GM18951 (cell line): ENCODE results near the gene GPR101.

Experiments
- POLR2A ChIP-seq: IDR thresholded peaks from 4 replicates; pipeline ENCODE4 v1.6.1; 2011; ENCODE audit warnings: mild to moderate bottlenecking; ENCODE audit not compliant: insufficient read length, insufficient read depth; ENCODE audit errors: extremely low read depth
- in situ Hi-C: fragments of 300-500 bp; cut with MboI; formaldehyde crosslinking; loops from one replicate; pipeline ENCODE4 v1.12.0; 2022; ENCODE audit warnings: low sequenced_read_pairs, mixed read lengths, inconsistent platforms; ENCODE audit not compliant: unreplicated experiment

GPR101 gene

GRCh38 chrX:137033774-137034507 lies at the start of gene GPR101:
Gene GPR101, minus strand, starts transcription at chrX:137033995. Its CDS starts 2,321 bp downstream, at chrX:137031674.
- in situ Hi-C loops: no loop called here
- no peak for TF ChIP-seq POLR2A

GRCh38 chrX:137081239-137081638 lies 47.4 kb upstream of the GPR101 start:
- no peak for TF ChIP-seq POLR2A
- in situ Hi-C loops: no loop called here

- no peak for TF ChIP-seq POLR2A
- in situ Hi-C loops: no loop called here
Measured at GRCh38 chrX:137072396-137072795, 38.6 kb upstream of the GPR101 start.

- in situ Hi-C loops: no loop called here
- TF ChIP-seq POLR2A: no peak
Measured at GRCh38 chrX:137071596-137071995, 37.8 kb upstream of the GPR101 start.

- in situ Hi-C loops: no loop called here
Measured at GRCh38 chrX:137067147-137067546, 33.4 kb upstream of the GPR101 start.

GRCh38 chrX:137062915-137063617 lies 29.3 kb upstream of the GPR101 start:
- TF ChIP-seq POLR2A: no peak
- in situ Hi-C loops: no loop called here

More at GRCh38 chrX:137067147-137067546, 33.4 kb upstream of the GPR101 start:
- TF ChIP-seq POLR2A: no peak

- in situ Hi-C loops: loop anchor here (10.0 kb wide), 1 partner anchor 104 kb away; no protein-coding TSS in a partner anchor
- no peak for TF ChIP-seq POLR2A
Measured at GRCh38 chrX:137058339-137059127, 24.7 kb upstream of the GPR101 start.

GRCh38 chrX:137052643-137053235 lies 18.9 kb upstream of the GPR101 start:
- in situ Hi-C loops: loop anchor here (10.0 kb wide), 1 partner anchor 98 kb away; no protein-coding TSS in a partner anchor
- no peak for TF ChIP-seq POLR2A

- in situ Hi-C loops: loop anchor here (10.0 kb wide), 1 partner anchor 97 kb away; no protein-coding TSS in a partner anchor
- no peak for TF ChIP-seq POLR2A
Measured at GRCh38 chrX:137051978-137052642, 18.3 kb upstream of the GPR101 start.

- in situ Hi-C loops: no loop called here
- no peak for TF ChIP-seq POLR2A
Measured at GRCh38 chrX:137044893-137045292, 11.1 kb upstream of the GPR101 start.

GRCh38 chrX:137043736-137044135 lies 9.9 kb upstream of the GPR101 start:
- no peak for TF ChIP-seq POLR2A
- in situ Hi-C loops: no loop called here

GRCh38 chrX:137041329-137041728 lies 7.5 kb upstream of the GPR101 start:
- TF ChIP-seq POLR2A: no peak
- in situ Hi-C loops: no loop called here
